GM21528 (cell line): ENCODE measurements around the gene ITPKB.
"Not testable (repeated sequence)": the region's sequence is repeated elsewhere in the genome, so short reads cannot be mapped to it uniquely, and the experiment has no call there.

Experiments used
- ATAC-seq: cut with Tn5 transposase; IDR thresholded peaks from one replicate; pipeline ENCODE4 v1.9.1; 2021; ENCODE audit warnings: mild to moderate bottlenecking, moderate library complexity; ENCODE audit not compliant: unreplicated experiment, low FRiP score

ITPKB gene

GRCh38 chr1:226608699-226609505, 130.2 kb downstream of the ITPKB start:
- no peak for ATAC-seq

GRCh38 chr1:226607821-226608220, 131.3 kb downstream of the ITPKB start:
- no peak for ATAC-seq

- ATAC-seq = no peak
Measured at GRCh38 chr1:226607268-226607660, 131.8 kb downstream of the ITPKB start.

- ATAC-seq = no peak
Measured at GRCh38 chr1:226606311-226607267, 132.5 kb downstream of the ITPKB start.

- no peak for ATAC-seq
Measured at GRCh38 chr1:226605318-226605950, 133.6 kb downstream of the ITPKB start.

GRCh38 chr1:226604560-226605317, 134.3 kb downstream of the ITPKB start:
- ATAC-seq = no peak

- ATAC-seq = no peak
Measured at GRCh38 chr1:226603858-226604559, 135.1 kb downstream of the ITPKB start.

- no peak for ATAC-seq
Measured at GRCh38 chr1:226603022-226603857, 135.8 kb downstream of the ITPKB start.

- no peak for ATAC-seq
Measured at GRCh38 chr1:226602186-226603021, 136.7 kb downstream of the ITPKB start.

GRCh38 chr1:226601456-226601855, 137.6 kb downstream of the ITPKB start:
- no peak for ATAC-seq

GRCh38 chr1:226600254-226600653, 138.8 kb downstream of the ITPKB start:
- no peak for ATAC-seq

- no peak for ATAC-seq
Measured at GRCh38 chr1:226599636-226600238, 139.3 kb downstream of the ITPKB start.

- not testable (repeated sequence) for ATAC-seq
Measured at GRCh38 chr1:226598955-226599354, 140.1 kb downstream of the ITPKB start.

GRCh38 chr1:226598455-226598849, 140.6 kb downstream of the ITPKB start:
- no peak for ATAC-seq

- ATAC-seq = no peak
Measured at GRCh38 chr1:226597616-226598454, 141.2 kb downstream of the ITPKB start.

GRCh38 chr1:226596531-226597165, 142.4 kb downstream of the ITPKB start:
- ATAC-seq = no peak
